HepG2 (cell line): ENCODE results near the gene PUS1. TPM values are rescaled to one million over a fixed set of nuclear protein-coding genes. Genes with fewer than 3 reads are reported as not detected.

ENCODE experiments used
- ATAC-seq: fragments of 200-7000 bp; cut with Tn5 transposase; 3 replicates; pipeline ENCODE4 v1.9.1; 2020; ENCODE audit warnings: mild to moderate bottlenecking, moderate library complexity
- BruUV-seq: library from RNA; stranded (reverse); fragments of 400-500 nt; replicated peaks from 2 replicates; lab custom pipeline; 2021; lab: Mats Ljungman, UMichigan
- CTCF ChIA-PET: fragments of 300-600 bp; formaldehyde crosslinking; extraction: SDS; loops from one replicate; lab custom pipeline; 2021; ENCODE audit warnings: low total read pairs, inconsistent platforms, low intra/inter-chr PET ratio; lab: Yijun Ruan, JAX
- POLR2A ChIA-PET: fragments of 350-600 bp; sonication (Branson Sonifier 250); formaldehyde crosslinking; loops from one replicate; lab custom pipeline; 2020; ENCODE audit warnings: antibody characterized with exemption, inconsistent platforms; lab: Yijun Ruan, JAX
- DNase-seq: peaks from one replicate; pipeline ENCODE4 v3.0.0-alpha.2; 2015; ENCODE audit warnings: low spot score
- FAIRE-seq: peaks from 3 replicates; lab custom pipeline; 2011; peaks lifted over from hg19 to GRCh38; lab: Jason Lieb, UNC
- H2AFZ ChIP-seq: one replicate; pipeline ENCODE4 v1.6.1; 2011; ENCODE audit warnings: low read length, inconsistent platforms
- H3K27ac ChIP-seq: fragments of 300-600 bp; 3 replicates; pipeline ENCODE4 v1.8.0; 2011; ENCODE audit warnings: mixed run types, mild to moderate bottlenecking, mixed read lengths, low read length, inconsistent platforms; ENCODE audit not compliant: insufficient read depth; ENCODE audit errors: extremely low read length
- H3K27me3 ChIP-seq, 2 experiments: fragments of 200-600 bp in 1 of 2; 2 replicates in 1 of 2; 3 replicates in 1 of 2; pipeline versions ENCODE4 v1.6.0 to v1.8.0; 2011; ENCODE audit warnings: low read length in 2 of 2, mild to moderate bottlenecking in 2 of 2, moderate library complexity in 2 of 2, inconsistent platforms in 1 of 2; ENCODE audit not compliant: insufficient read depth in 2 of 2, control insufficient read depth in 1 of 2
- H3K36me3 ChIP-seq, 2 experiments: fragments of 200-600 bp in 1 of 2; replicated peaks in 1 of 2; 2 replicates in 1 of 2; 3 replicates in 1 of 2; pipeline versions ENCODE4 v1.5.1 to v1.8.0; 2011; ENCODE audit warnings: low read length in 2 of 2, inconsistent platforms in 1 of 2; ENCODE audit not compliant: insufficient read depth in 2 of 2, control insufficient read depth in 1 of 2
- H3K4me1 ChIP-seq: 2 replicates; pipeline ENCODE4 v1.5.1; 2012; ENCODE audit warnings: low read length, inconsistent platforms; ENCODE audit not compliant: insufficient read depth
- H3K4me2 ChIP-seq: 2 replicates; pipeline ENCODE4 v1.6.0; 2011; ENCODE audit warnings: low read depth, low read length, inconsistent platforms
- H3K4me3 ChIP-seq, 3 experiments: fragments of 200-600 bp in 1 of 3; sonication (generic), shearing (Covaris generic) in 1 of 3; replicated peaks in 1 of 3; 2 replicates each; pipeline ENCODE4 v1.5.1; 2011 to 2016; ENCODE audit warnings: low read length in 3 of 3, inconsistent platforms in 2 of 3, low read depth in 2 of 3, mild to moderate bottlenecking in 2 of 3, control low read depth in 1 of 3, mixed read lengths in 1 of 3; ENCODE audit not compliant: insufficient read depth in 1 of 3
- H3K79me2 ChIP-seq: one replicate; pipeline ENCODE4 v1.6.1; 2011; ENCODE audit warnings: low read length, inconsistent platforms; ENCODE audit not compliant: insufficient read depth
- H3K9ac ChIP-seq: 2 replicates; pipeline ENCODE4 v1.6.0; 2011; ENCODE audit warnings: mild to moderate bottlenecking, low read depth, low read length, inconsistent platforms; ENCODE audit not compliant: insufficient read depth
- H3K9me3 ChIP-seq: 2 replicates; pipeline ENCODE4 v1.5.1; 2012; ENCODE audit warnings: mild to moderate bottlenecking, low read length
- H4K20me1 ChIP-seq: 2 replicates; pipeline ENCODE4 v1.6.0; 2011; ENCODE audit warnings: inconsistent platforms, mild to moderate bottlenecking, low read length, moderate library complexity; ENCODE audit not compliant: insufficient read depth
- CBX1 ChIP-seq: IDR thresholded peaks from one replicate; pipeline ENCODE4 v1.6.1; 2016; ENCODE audit warnings: antibody characterized with exemption, low read depth
- FOSL2 ChIP-seq: sonication (generic); formaldehyde crosslinking; IDR thresholded peaks from 2 replicates; pipeline ENCODE4 v1.4.0; 2020; ENCODE audit warnings: missing genetic modification reagents
- KDM3A ChIP-seq: IDR thresholded peaks from 2 replicates; pipeline ENCODE4 v1.6.1; 2018; ENCODE audit warnings: low read depth, missing compliant biosample characterization
- KLF16 ChIP-seq, 2 experiments: sonication (generic) in 1 of 2; formaldehyde crosslinking in 1 of 2; IDR thresholded peaks; 2 replicates each; pipeline versions ENCODE4 v1.6.1 to v1.8.0; 2016 to 2023; ENCODE audit warnings: missing genetic modification reagents in 2 of 2, missing compliant biosample characterization in 1 of 2
- NCOR1 ChIP-seq: fragments of 200-600 bp; sonication (generic); IDR thresholded peaks from 2 replicates; pipeline ENCODE4 v1.7.0; 2017; ENCODE audit warnings: antibody characterized with exemption, low read length, borderline replicate concordance
- NR3C1 ChIP-seq: sonication (generic); formaldehyde crosslinking; IDR thresholded peaks from 2 replicates; pipeline ENCODE4 v1.4.0; 2020; ENCODE audit warnings: missing genetic modification reagents
- POLR2AphosphoS5 ChIP-seq: IDR thresholded peaks from 2 replicates; pipeline ENCODE4 v1.6.1; 2012; ENCODE audit warnings: low read depth, low read length
- SMAD3 ChIP-seq: sonication (generic); formaldehyde crosslinking; IDR thresholded peaks from 2 replicates; pipeline ENCODE4 v1.4.0; 2020; ENCODE audit warnings: missing genetic modification reagents
- ZNF224 ChIP-seq: sonication (generic); formaldehyde crosslinking; IDR thresholded peaks from 2 replicates; pipeline ENCODE4 v1.5.0; 2020; ENCODE audit warnings: mild to moderate bottlenecking, missing genetic modification reagents
- ZNF772 ChIP-seq: sonication (generic); formaldehyde crosslinking; IDR thresholded peaks from 2 replicates; pipeline ENCODE4 v1.5.0; 2020; ENCODE audit warnings: mild to moderate bottlenecking, missing genetic modification reagents
- WGBS: methylation state at CpG from one replicate; pipeline ENCODE4 v1.1.6; 2017; ENCODE audit warnings: low lambda C conversion rate; 5-methylcytosine and 5-hydroxymethylcytosine counted together
- in situ Hi-C: cut with HindIII; loops from 2 replicates; pipeline ENCODE4 v1.10.0; 2017; ENCODE audit warnings: low pct_unique_long_range_greater_than_20kb; ENCODE audit not compliant: extremely low pct_ligation_motif_present
- intact Hi-C: fragments of 100-400 bp; cut with micrococcal nuclease; formaldehyde crosslinking; loops from one replicate; pipeline ENCODE4 v1.10.0; 2022; ENCODE audit not compliant: unreplicated experiment
- polyA plus RNA-seq, 8 experiments: library from polyadenylated mRNA; depleted of rRNA in 3 of 8; stranded (reverse) in 7 of 8; unstranded in 1 of 8; fragments of >200 nt; fragmentation: Illumina TruSeq in 4 of 8; extraction: Trizol in 4 of 8; gene quantifications; 2 replicates each; pipeline versions ENCODE4 v1.2.1 to v1.2.3, GENCODE V29; 2011 to 2016; ENCODE audit warnings: low read depth in 4 of 8, missing spikeins in 1 of 8, mixed read lengths in 1 of 8; ENCODE audit not compliant: insufficient read depth in 1 of 8
- total RNA-seq, 5 experiments: library from RNA; depleted of rRNA; stranded (reverse); fragments of >200 nt; fragmentation: Illumina TruSeq; extraction: Trizol; gene quantifications; 2 replicates each; pipeline ENCODE4 v1.2.3, GENCODE V29; 2016; ENCODE audit warnings: low read depth in 1 of 5
- TF ChIP-seq, protein P1 (sequence below): sonication (generic); formaldehyde crosslinking; IDR thresholded peaks from 2 replicates; pipeline ENCODE4 v1.8.0; 2022; ENCODE audit warnings: mild to moderate bottlenecking, missing genetic modification reagents, moderate library complexity
- TF ChIP-seq, protein P2 (sequence below): sonication (generic); formaldehyde crosslinking; conservative IDR thresholded peaks from 2 replicates; pipeline ENCODE4 v1.8.1; 2023; ENCODE audit warnings: missing genetic modification reagents
- TF ChIP-seq, protein P3 (sequence below): sonication (generic); formaldehyde crosslinking; IDR thresholded peaks from 2 replicates; pipeline ENCODE4 v1.5.1; 2020; ENCODE audit warnings: mild to moderate bottlenecking, missing genetic modification reagents, moderate library complexity
- TF ChIP-seq, protein P4 (sequence below): sonication (generic); formaldehyde crosslinking; IDR thresholded peaks from 2 replicates; pipeline ENCODE4 v1.5.0; 2020; ENCODE audit warnings: mild to moderate bottlenecking, missing genetic modification reagents, moderate library complexity

The PUS1 gene
- total and polyA plus RNA-seq, 2 of the 13 experiments (the other 11 are each of a cell fraction or from before 2014, with no cell fraction given) = 19.2 to 24.7 TPM

DNA sequence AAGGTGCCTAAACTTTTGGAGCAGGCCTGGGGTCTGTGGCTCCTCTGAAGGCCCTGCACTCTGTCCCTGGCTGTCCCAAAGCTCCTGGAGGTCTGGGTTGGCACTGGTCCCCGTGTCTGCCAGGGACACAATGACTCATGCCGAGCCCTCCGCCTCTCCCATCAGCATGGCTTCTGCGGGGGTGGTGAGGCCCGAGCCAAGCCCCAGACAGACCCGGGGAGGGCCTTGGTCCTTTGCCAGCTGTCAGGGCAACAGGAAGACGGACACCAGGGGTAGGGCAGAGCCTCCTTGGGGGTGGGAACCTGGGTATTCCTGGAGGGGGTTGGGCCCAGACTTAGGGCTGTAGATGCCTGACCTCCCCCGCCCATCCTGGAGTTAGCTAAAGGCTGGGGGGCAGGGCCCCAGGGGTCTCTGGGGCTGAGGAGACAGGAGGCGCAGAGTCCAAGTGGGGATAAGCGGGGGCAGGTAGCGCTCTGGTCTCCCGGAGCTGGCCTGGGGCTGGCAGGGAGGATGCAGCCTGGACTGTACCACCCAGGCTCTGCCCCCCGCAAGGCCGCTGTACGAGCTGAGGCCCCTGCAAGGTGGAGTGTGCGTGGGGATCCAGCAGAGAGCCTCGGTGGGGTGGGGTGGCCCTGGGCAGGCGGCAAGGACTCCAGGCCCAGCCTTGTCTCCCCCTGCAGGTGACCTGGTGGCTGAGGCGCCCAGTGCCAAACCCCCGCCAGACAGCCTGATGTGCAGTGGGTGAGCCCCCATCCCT lies 16.4 kb upstream of the PUS1 start:
- no peaks in the 10 kb centered on the region for H3K79me2 ChIP-seq
- H3K9ac ChIP-seq = no peak overlapping the region
- H4K20me1 ChIP-seq = 0 out of 2 replicates have a peak, but pooled peaks cover 4% of the 10 kb centered on the region
- intact Hi-C loops = loop anchor here (5.0 kb wide), 1 partner anchor 60 kb away; no protein-coding TSS in a partner anchor
- FAIRE-seq = no peak
- in situ Hi-C loops = no loop called here
- ChIA-PET POLR2A (no interaction called here), CTCF (no interaction called here)
- ATAC-seq = peak; percentile 56
- 81% methylated on average over 10 of the region's 20 CpGs for WGBS
- H3K4me2 ChIP-seq = no peak overlapping the region
- H3K27ac ChIP-seq = no peak overlapping the region
- H2AFZ ChIP-seq = no peak overlapping the region
- H3K9me3 ChIP-seq = no peaks in the 10 kb centered on the region
- BruUV-seq = no TSS peak
- H3K4me3 ChIP-seq = no peak overlapping the region
- DNase-seq = peak; percentile 24
- peaks cover 24 to 54% of the 10 kb centered on the region in 2 experiments; a peak in 4 of 5 replicates for H3K36me3 ChIP-seq
- peaks cover 11% of the 10 kb centered on the region; the same call in 1 of the 2 replicates for H3K4me1 ChIP-seq
- H3K27me3 ChIP-seq = no peaks in the 10 kb centered on the region
- TF ChIP-seq CBX1 = no peak
- TF ChIP-seq, protein P1, sequence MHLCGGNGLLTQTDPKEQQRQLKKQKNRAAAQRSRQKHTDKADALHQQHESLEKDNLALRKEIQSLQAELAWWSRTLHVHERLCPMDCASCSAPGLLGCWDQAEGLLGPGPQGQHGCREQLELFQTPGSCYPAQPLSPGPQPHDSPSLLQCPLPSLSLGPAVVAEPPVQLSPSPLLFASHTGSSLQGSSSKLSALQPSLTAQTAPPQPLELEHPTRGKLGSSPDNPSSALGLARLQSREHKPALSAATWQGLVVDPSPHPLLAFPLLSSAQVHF (CRISPR knock-in tag) = no peak
- no peak for TF ChIP-seq KLF16 (CRISPR knock-in tag; IDR thresholded peaks at IDR 0.05)
- no peak for TF ChIP-seq NCOR1
- TF ChIP-seq, protein P2, sequence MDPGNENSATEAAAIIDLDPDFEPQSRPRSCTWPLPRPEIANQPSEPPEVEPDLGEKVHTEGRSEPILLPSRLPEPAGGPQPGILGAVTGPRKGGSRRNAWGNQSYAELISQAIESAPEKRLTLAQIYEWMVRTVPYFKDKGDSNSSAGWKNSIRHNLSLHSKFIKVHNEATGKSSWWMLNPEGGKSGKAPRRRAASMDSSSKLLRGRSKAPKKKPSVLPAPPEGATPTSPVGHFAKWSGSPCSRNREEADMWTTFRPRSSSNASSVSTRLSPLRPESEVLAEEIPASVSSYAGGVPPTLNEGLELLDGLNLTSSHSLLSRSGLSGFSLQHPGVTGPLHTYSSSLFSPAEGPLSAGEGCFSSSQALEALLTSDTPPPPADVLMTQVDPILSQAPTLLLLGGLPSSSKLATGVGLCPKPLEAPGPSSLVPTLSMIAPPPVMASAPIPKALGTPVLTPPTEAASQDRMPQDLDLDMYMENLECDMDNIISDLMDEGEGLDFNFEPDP = no peak
- TF ChIP-seq FOSL2 (CRISPR knock-in tag) = 0 out of 2 replicates have a peak, but pooled peaks have one; percentile 19
- TF ChIP-seq, protein P3, sequence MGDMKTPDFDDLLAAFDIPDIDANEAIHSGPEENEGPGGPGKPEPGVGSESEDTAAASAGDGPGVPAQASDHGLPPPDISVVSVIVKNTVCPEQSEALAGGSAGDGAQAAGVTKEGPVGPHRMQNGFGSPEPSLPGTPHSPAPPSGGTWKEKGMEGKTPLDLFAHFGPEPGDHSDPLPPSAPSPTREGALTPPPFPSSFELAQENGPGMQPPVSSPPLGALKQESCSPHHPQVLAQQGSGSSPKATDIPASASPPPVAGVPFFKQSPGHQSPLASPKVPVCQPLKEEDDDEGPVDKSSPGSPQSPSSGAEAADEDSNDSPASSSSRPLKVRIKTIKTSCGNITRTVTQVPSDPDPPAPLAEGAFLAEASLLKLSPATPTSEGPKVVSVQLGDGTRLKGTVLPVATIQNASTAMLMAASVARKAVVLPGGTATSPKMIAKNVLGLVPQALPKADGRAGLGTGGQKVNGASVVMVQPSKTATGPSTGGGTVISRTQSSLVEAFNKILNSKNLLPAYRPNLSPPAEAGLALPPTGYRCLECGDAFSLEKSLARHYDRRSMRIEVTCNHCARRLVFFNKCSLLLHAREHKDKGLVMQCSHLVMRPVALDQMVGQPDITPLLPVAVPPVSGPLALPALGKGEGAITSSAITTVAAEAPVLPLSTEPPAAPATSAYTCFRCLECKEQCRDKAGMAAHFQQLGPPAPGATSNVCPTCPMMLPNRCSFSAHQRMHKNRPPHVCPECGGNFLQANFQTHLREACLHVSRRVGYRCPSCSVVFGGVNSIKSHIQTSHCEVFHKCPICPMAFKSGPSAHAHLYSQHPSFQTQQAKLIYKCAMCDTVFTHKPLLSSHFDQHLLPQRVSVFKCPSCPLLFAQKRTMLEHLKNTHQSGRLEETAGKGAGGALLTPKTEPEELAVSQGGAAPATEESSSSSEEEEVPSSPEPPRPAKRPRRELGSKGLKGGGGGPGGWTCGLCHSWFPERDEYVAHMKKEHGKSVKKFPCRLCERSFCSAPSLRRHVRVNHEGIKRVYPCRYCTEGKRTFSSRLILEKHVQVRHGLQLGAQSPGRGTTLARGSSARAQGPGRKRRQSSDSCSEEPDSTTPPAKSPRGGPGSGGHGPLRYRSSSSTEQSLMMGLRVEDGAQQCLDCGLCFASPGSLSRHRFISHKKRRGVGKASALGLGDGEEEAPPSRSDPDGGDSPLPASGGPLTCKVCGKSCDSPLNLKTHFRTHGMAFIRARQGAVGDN = peak; percentile 21; the same call in 1 of the 2 replicates
- no peak for TF ChIP-seq SMAD3
- no peak for TF ChIP-seq KDM3A (CRISPR knock-in tag)
- no peak for TF ChIP-seq ZNF224 (CRISPR knock-in tag)
- no peak for TF ChIP-seq POLR2AphosphoS5
- TF ChIP-seq ZNF772 (CRISPR knock-in tag) = no peak
- no peak for TF ChIP-seq NR3C1 (CRISPR knock-in tag)
- TF ChIP-seq, protein P4, sequence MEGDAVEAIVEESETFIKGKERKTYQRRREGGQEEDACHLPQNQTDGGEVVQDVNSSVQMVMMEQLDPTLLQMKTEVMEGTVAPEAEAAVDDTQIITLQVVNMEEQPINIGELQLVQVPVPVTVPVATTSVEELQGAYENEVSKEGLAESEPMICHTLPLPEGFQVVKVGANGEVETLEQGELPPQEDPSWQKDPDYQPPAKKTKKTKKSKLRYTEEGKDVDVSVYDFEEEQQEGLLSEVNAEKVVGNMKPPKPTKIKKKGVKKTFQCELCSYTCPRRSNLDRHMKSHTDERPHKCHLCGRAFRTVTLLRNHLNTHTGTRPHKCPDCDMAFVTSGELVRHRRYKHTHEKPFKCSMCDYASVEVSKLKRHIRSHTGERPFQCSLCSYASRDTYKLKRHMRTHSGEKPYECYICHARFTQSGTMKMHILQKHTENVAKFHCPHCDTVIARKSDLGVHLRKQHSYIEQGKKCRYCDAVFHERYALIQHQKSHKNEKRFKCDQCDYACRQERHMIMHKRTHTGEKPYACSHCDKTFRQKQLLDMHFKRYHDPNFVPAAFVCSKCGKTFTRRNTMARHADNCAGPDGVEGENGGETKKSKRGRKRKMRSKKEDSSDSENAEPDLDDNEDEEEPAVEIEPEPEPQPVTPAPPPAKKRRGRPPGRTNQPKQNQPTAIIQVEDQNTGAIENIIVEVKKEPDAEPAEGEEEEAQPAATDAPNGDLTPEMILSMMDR (CRISPR knock-in tag) = peak; percentile 51
